Fibroblast of lung (primary cell): Measurements from ENCODE around the gene CPT1A. TPM values are rescaled to one million over a fixed set of nuclear protein-coding genes. Genes with fewer than 3 reads are reported as not detected.

Experiments
- DNase-seq, 2 donors: peaks; one replicate each; pipeline versions ENCODE4 v3.0.0 to v3.0.0-alpha.2; 2010; ENCODE audit warnings: low read depth in 2 of 2
- H2AFZ ChIP-seq: 2 replicates; pipeline ENCODE4 v1.5.1; 2012; ENCODE audit warnings: low read length, control low read depth, inconsistent platforms
- H3K27ac ChIP-seq: 2 replicates; pipeline ENCODE4 v1.5.1; 2011; ENCODE audit warnings: low read length, control low read depth; ENCODE audit not compliant: insufficient read depth
- H3K27me3 ChIP-seq: 2 replicates; pipeline ENCODE4 v1.5.1; 2011; ENCODE audit warnings: mild to moderate bottlenecking, low read length; ENCODE audit not compliant: control insufficient read depth, insufficient read depth
- H3K36me3 ChIP-seq: 2 replicates; pipeline ENCODE4 v1.5.1; 2011; ENCODE audit warnings: low read length; ENCODE audit not compliant: control insufficient read depth, insufficient read depth
- H3K4me1 ChIP-seq: 2 replicates; pipeline ENCODE4 v1.5.1; 2011; ENCODE audit warnings: low read length; ENCODE audit not compliant: control insufficient read depth, insufficient read depth; ENCODE audit errors: extremely low read depth
- H3K4me2 ChIP-seq: 2 replicates; pipeline ENCODE4 v1.5.1; 2011; ENCODE audit warnings: low read length, control low read depth; ENCODE audit not compliant: insufficient read depth; ENCODE audit errors: extremely low read depth
- H3K4me3 ChIP-seq, 4 experiments: fragments of 200-600 bp in 1 of 4; sonication (generic) in 1 of 4; replicated peaks in 1 of 4; 2 replicates each; pipeline ENCODE4 v1.5.1; 2011 to 2016; ENCODE audit warnings: low read length in 4 of 4, low read depth in 3 of 4, mild to moderate bottlenecking in 3 of 4, control low read depth in 2 of 4, inconsistent platforms in 1 of 4, mixed read lengths in 1 of 4; ENCODE audit not compliant: insufficient read depth in 1 of 4; ENCODE audit errors: control extremely low read depth in 1 of 4
- H3K79me2 ChIP-seq: 2 replicates; pipeline ENCODE4 v1.5.1; 2012; ENCODE audit warnings: mild to moderate bottlenecking, low read length, inconsistent platforms; ENCODE audit not compliant: control insufficient read depth, insufficient read depth
- H3K9ac ChIP-seq: 2 replicates; pipeline ENCODE4 v1.5.1; 2011; ENCODE audit warnings: mild to moderate bottlenecking, low read length, control low read depth; ENCODE audit not compliant: insufficient read depth
- H3K9me3 ChIP-seq: 2 replicates; pipeline ENCODE4 v1.5.1; 2012; ENCODE audit warnings: low read depth, low read length; ENCODE audit not compliant: control insufficient read depth, insufficient read depth
- H4K20me1 ChIP-seq: 2 replicates; pipeline ENCODE4 v1.5.1; 2011; ENCODE audit warnings: low read length; ENCODE audit not compliant: control insufficient read depth, insufficient read depth; ENCODE audit errors: extremely low read depth
- EZH2 ChIP-seq: IDR thresholded peaks from 2 replicates; pipeline ENCODE4 v1.5.1; 2012; ENCODE audit warnings: low read length, control low read depth, mild to moderate bottlenecking; ENCODE audit errors: missing control alignments
- polyA plus RNA-seq, 2 donors: library from polyadenylated mRNA; depleted of rRNA in 1 of 2; stranded (reverse) in 1 of 2; unstranded in 1 of 2; fragments of >200 nt; gene quantifications; 2 replicates each; pipeline ENCODE4 v1.2.1, GENCODE V29; 2011 to 2012; ENCODE audit warnings: missing spikeins in 1 of 2
- total RNA-seq: library from RNA; depleted of rRNA; stranded (reverse); fragments of >200 nt; gene quantifications from 2 replicates; pipeline ENCODE4 v1.2.1, GENCODE V29; 2014
- TF ChIP-seq, protein P1 (sequence below), 2 donors: IDR thresholded peaks in 1 of 2; conservative IDR thresholded peaks in 1 of 2; 1 replicate in 1 of 2; 2 replicates in 1 of 2; pipeline ENCODE4 v1.5.1; 2011 to 2012; ENCODE audit warnings: low read length in 2 of 2, control low read depth in 1 of 2, inconsistent platforms in 1 of 2, low read depth in 1 of 2, mild to moderate bottlenecking in 1 of 2

Gene CPT1A
- total and polyA plus RNA-seq, 2 donors (not counting 1 experiment from before 2014, with no cell fraction given) = 29.5 to 45.2 TPM

DNA sequence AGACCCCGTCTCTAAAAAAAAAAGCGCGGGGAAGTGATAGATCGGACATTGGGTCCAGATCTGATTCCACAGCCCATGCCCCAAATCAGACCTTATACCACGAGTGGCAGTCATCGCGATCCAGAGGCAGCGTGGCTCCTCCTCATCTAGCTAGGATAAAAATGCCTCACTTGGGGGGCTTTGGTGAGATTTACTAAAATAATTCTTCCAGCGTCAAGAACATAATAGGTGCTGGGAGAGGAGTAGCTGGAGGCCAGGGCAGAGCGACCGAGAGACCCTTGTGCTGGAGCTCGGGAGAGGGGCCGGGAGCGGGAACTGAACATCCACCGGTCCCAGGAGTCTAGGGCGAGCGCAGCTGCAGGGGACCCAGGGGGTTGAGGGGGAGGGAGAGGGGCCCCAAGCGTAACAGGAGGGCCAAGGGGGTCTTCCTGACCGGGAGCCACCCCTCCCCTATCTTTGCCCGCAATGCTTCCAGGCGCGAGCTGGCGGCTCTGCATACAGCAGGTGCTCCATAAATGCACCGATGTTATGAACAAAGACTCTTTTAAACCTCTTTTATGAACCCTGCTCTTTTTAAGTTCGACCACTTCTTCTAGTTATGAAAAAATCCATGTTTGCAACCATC, 823 bp upstream of the CPT1A start:
- Histone ChIP-seq H3K4me3 (peak overlapping the region; percentile 9 to 62 (median 42)), H3K79me2 (peaks cover 19% of the 10 kb centered on the region), H4K20me1 (no peaks in the 10 kb centered on the region), H2AFZ (no peak overlapping the region), H3K27me3 (no peaks in the 10 kb centered on the region), H3K36me3 (no peaks in the 10 kb centered on the region), H3K27ac (no peak overlapping the region), H3K9me3 (no peaks in the 10 kb centered on the region), H3K9ac (no peak overlapping the region), H3K4me2 (peak overlapping the region; percentile 52), H3K4me1 (peaks cover 13% of the 10 kb centered on the region)
- TF ChIP-seq, protein P1, sequence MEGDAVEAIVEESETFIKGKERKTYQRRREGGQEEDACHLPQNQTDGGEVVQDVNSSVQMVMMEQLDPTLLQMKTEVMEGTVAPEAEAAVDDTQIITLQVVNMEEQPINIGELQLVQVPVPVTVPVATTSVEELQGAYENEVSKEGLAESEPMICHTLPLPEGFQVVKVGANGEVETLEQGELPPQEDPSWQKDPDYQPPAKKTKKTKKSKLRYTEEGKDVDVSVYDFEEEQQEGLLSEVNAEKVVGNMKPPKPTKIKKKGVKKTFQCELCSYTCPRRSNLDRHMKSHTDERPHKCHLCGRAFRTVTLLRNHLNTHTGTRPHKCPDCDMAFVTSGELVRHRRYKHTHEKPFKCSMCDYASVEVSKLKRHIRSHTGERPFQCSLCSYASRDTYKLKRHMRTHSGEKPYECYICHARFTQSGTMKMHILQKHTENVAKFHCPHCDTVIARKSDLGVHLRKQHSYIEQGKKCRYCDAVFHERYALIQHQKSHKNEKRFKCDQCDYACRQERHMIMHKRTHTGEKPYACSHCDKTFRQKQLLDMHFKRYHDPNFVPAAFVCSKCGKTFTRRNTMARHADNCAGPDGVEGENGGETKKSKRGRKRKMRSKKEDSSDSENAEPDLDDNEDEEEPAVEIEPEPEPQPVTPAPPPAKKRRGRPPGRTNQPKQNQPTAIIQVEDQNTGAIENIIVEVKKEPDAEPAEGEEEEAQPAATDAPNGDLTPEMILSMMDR (conservative IDR thresholded peaks at IDR 0.05 in 1 of 2, IDR thresholded peaks at IDR 0.05 in 1 of 2; ENCODE audit: low read depth in 1 of 2, low read length in 2 of 2) = no peak
- TF ChIP-seq EZH2 = no peak
- DNase-seq = no peak

DNA sequence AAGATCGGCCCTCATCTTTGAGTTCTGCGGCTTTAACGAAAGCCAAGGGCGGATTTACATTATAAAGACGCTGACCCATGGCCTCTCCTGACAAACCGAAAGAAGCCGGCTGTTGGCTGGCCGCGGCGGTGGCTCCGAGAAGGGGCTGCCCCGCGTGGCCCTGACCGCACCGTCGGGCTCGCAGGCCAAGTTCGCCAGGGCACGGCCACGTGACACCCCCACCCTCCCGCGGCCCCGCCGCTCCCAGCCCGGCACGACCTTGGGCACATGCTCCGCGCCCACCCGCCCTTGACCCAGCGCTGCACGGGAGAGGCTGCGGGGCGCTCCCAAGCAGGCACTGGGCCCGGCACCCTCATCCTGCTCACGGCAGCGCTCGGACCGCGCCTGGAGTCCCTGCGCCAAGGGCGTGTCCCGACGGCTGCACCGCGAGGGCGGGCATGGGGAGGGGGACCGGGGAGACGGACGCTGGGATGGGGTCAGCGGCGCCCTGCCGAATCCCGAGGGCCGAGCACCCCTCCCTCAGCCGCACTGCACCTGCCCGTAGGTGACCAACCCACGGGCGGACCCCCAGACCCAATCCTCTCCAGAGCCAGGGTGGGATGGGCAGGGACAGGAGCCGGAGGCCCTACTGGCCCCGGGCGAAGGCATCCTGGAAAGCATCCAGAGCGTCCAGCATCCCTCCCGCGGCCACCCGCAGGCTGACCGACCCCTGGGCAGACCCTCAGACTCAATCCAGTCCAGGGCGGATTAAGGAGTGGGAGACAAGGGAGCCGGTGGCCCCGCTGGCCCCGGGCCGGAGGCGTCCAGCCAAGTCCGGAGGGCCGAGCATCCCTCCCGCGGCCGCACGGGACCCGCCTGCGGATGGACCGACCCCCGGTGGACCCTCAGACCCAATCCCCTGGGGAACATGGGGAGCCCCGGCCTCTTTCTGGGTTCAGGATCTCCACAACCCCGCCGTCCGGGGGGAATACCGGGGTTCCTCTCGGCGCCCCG, 759 bp downstream of the CPT1A start:
- Histone ChIP-seq H3K9ac (peak overlapping the region; percentile 84), H3K4me3 (peak overlapping the region; percentile 76 to 94 (median 80)), H3K27ac (peak overlapping the region; percentile 87)

More for the DNA sequence above, 759 bp downstream of the CPT1A start:
- Histone ChIP-seq H3K79me2 (peaks cover 34% of the 10 kb centered on the region), H3K36me3 (peaks cover 1% of the 10 kb centered on the region), H3K4me2 (peak overlapping the region; percentile 98), H3K9me3 (no peaks in the 10 kb centered on the region), H3K4me1 (peaks cover 13% of the 10 kb centered on the region), H3K27me3 (no peaks in the 10 kb centered on the region), H4K20me1 (no peaks in the 10 kb centered on the region), H2AFZ (peak overlapping the region; percentile 24)
- DNase-seq = peak; percentile 27 to 77
- TF ChIP-seq, protein P1 (conservative IDR thresholded peaks at IDR 0.05 in 1 of 2, IDR thresholded peaks at IDR 0.05 in 1 of 2; ENCODE audit: low read depth in 1 of 2, low read length in 2 of 2) = no peak
- no peak for TF ChIP-seq EZH2
